H9 (cell line): Measurements from ENCODE around the gene PFN4. TPM values are rescaled to one million over a fixed set of nuclear protein-coding genes. Genes with fewer than 3 reads are reported as not detected.

ENCODE experiments used
- DNase-seq: peaks from one replicate; pipeline ENCODE4 v3.0.0-alpha.2; 2017
- H2AFZ ChIP-seq: one replicate; pipeline ENCODE4 v1.6.1; 2013; ENCODE audit warnings: mild to moderate bottlenecking, low read length, control low read depth, moderate library complexity
- H2AK5ac ChIP-seq: 2 replicates; pipeline ENCODE4 v1.6.1; 2013; ENCODE audit warnings: low read length, control low read depth, mixed read lengths; ENCODE audit not compliant: insufficient read length
- H2BK120ac ChIP-seq: one replicate; pipeline ENCODE4 v1.6.1; 2013; ENCODE audit warnings: low read depth, mild to moderate bottlenecking, low read length, control low read depth, inconsistent platforms; ENCODE audit not compliant: poor library complexity, severe bottlenecking
- H2BK12ac ChIP-seq: 2 replicates; pipeline ENCODE4 v1.6.1; 2013; ENCODE audit warnings: low read length, control low read depth, mixed read lengths, low read depth; ENCODE audit not compliant: insufficient read length
- H2BK15ac ChIP-seq: 2 replicates; pipeline ENCODE4 v1.6.1; 2013; ENCODE audit warnings: low read depth, low read length, control low read depth
- H2BK20ac ChIP-seq: one replicate; pipeline ENCODE4 v1.6.1; 2013; ENCODE audit warnings: low read depth, mild to moderate bottlenecking, low read length, control low read depth, inconsistent platforms; ENCODE audit not compliant: poor library complexity, severe bottlenecking
- H2BK5ac ChIP-seq: 2 replicates; pipeline ENCODE4 v1.6.1; 2013; ENCODE audit warnings: low read length, control low read depth, mixed read lengths; ENCODE audit not compliant: insufficient read length
- H3K14ac ChIP-seq: 2 replicates; pipeline ENCODE4 v1.6.1; 2013; ENCODE audit warnings: low read length, control low read depth; ENCODE audit not compliant: insufficient read depth
- H3K18ac ChIP-seq: 2 replicates; pipeline ENCODE4 v1.6.1; 2013; ENCODE audit warnings: low read depth, mild to moderate bottlenecking, mixed read lengths, low read length, control low read depth; ENCODE audit not compliant: insufficient read length
- H3K23ac ChIP-seq: 2 replicates; pipeline ENCODE4 v1.6.1; 2013; ENCODE audit warnings: low read length, control low read depth, mixed read lengths, low read depth; ENCODE audit not compliant: insufficient read length
- H3K23me2 ChIP-seq: 2 replicates; pipeline ENCODE4 v1.6.1; 2013; ENCODE audit warnings: low read depth, mild to moderate bottlenecking, mixed read lengths, low read length, control low read depth; ENCODE audit not compliant: insufficient read length, poor library complexity, severe bottlenecking
- H3K27ac ChIP-seq: 2 replicates; pipeline ENCODE4 v1.5.1; 2013; ENCODE audit warnings: low read length, control low read depth, mixed read lengths, low read depth; ENCODE audit not compliant: insufficient read length
- H3K27me3 ChIP-seq: 2 replicates; pipeline ENCODE4 v1.6.1; 2013; ENCODE audit warnings: low read length, control low read depth, inconsistent platforms; ENCODE audit not compliant: insufficient read depth
- H3K4ac ChIP-seq: 2 replicates; pipeline ENCODE4 v1.6.1; 2013; ENCODE audit warnings: low read depth, mild to moderate bottlenecking, control low read depth, inconsistent platforms, low read length, moderate library complexity
- H3K4me1 ChIP-seq: 2 replicates; pipeline ENCODE4 v1.6.1; 2013; ENCODE audit warnings: low read length, control low read depth, inconsistent platforms; ENCODE audit not compliant: insufficient read depth
- H3K4me2 ChIP-seq: 2 replicates; pipeline ENCODE4 v1.6.1; 2013; ENCODE audit warnings: low read length, control low read depth, mixed read lengths; ENCODE audit not compliant: insufficient read length, insufficient read depth
- H3K56ac ChIP-seq: 2 replicates; pipeline ENCODE4 v1.6.1; 2013; ENCODE audit warnings: low read depth, mild to moderate bottlenecking, mixed read lengths, low read length, control low read depth; ENCODE audit not compliant: insufficient read length
- H3K79me1 ChIP-seq: 2 replicates; pipeline ENCODE4 v1.6.1; 2013; ENCODE audit warnings: low read depth, mild to moderate bottlenecking, moderate library complexity, low read length, control low read depth, inconsistent platforms; ENCODE audit not compliant: insufficient read depth, poor library complexity, severe bottlenecking
- H3K79me2 ChIP-seq: 2 replicates; pipeline ENCODE4 v1.6.1; 2013; ENCODE audit warnings: low read length, control low read depth, inconsistent platforms; ENCODE audit not compliant: insufficient read depth
- H3K9ac ChIP-seq: 2 replicates; pipeline ENCODE4 v1.6.1; 2013; ENCODE audit warnings: low read length, control low read depth, mixed read lengths; ENCODE audit not compliant: insufficient read length; ENCODE audit errors: extremely low read depth
- H3K9me3 ChIP-seq: one replicate; pipeline ENCODE4 v1.6.1; 2013; ENCODE audit warnings: low read depth, low read length, inconsistent platforms; ENCODE audit not compliant: control insufficient read depth
- H3T11ph ChIP-seq: one replicate; pipeline ENCODE4 v1.6.1; 2013; ENCODE audit warnings: mild to moderate bottlenecking, low read length, control low read depth, inconsistent platforms
- H4K20me1 ChIP-seq: one replicate; pipeline ENCODE4 v1.6.1; 2013; ENCODE audit not compliant: control insufficient read depth, insufficient read length, insufficient read depth
- H4K5ac ChIP-seq: 2 replicates; pipeline ENCODE4 v1.6.1; 2013; ENCODE audit warnings: low read depth, mild to moderate bottlenecking, mixed read lengths, low read length, control low read depth; ENCODE audit not compliant: insufficient read length
- H4K8ac ChIP-seq: replicated peaks from 2 replicates; pipeline ENCODE4 v1.6.1; 2013; ENCODE audit warnings: low read length, control low read depth, mixed read lengths, low read depth; ENCODE audit not compliant: insufficient read length
- H4K91ac ChIP-seq: 2 replicates; pipeline ENCODE4 v1.6.1; 2013; ENCODE audit warnings: low read depth, mild to moderate bottlenecking, moderate library complexity, mixed read lengths, low read length, control low read depth; ENCODE audit not compliant: insufficient read length
- H3K27ac Mint-ChIP-seq, 3 experiments: 2 replicates in 2 of 3; 3 replicates in 1 of 3; pipeline ENCODE4 v1.8.0; 2020 to 2021; ENCODE audit warnings: mixed read lengths in 3 of 3, mild to moderate bottlenecking in 1 of 3, moderate library complexity in 1 of 3
- H3K27me3 Mint-ChIP-seq: 2 replicates; pipeline ENCODE4 v1.8.0; 2021; ENCODE audit warnings: low read depth, mild to moderate bottlenecking, moderate library complexity, mixed read lengths
- H3K36me3 Mint-ChIP-seq, 3 experiments: 2 replicates in 2 of 3; 3 replicates in 1 of 3; pipeline ENCODE4 v1.8.0; 2020 to 2021; ENCODE audit warnings: low read depth in 3 of 3, mixed read lengths in 3 of 3; ENCODE audit not compliant: insufficient read depth in 1 of 3
- H3K4me1 Mint-ChIP-seq, 2 experiments: 2 replicates each; pipeline ENCODE4 v1.8.0; 2020; ENCODE audit warnings: mixed read lengths in 2 of 2
- H3K4me3 Mint-ChIP-seq, 2 experiments: 2 replicates in 1 of 2; 3 replicates in 1 of 2; pipeline ENCODE4 v1.8.0; 2020 to 2021; ENCODE audit warnings: mild to moderate bottlenecking in 2 of 2, mixed read lengths in 2 of 2, moderate library complexity in 1 of 2
- H3K9me3 Mint-ChIP-seq, 2 experiments: 2 replicates in 1 of 2; 3 replicates in 1 of 2; pipeline ENCODE4 v1.8.0; 2020; ENCODE audit warnings: mild to moderate bottlenecking in 2 of 2, mixed read lengths in 2 of 2, moderate library complexity in 1 of 2
- WGBS: extraction: QIAGEN DNeasy Blood & Tissue Kit; methylation state at CpG from one replicate; pipeline ENCODE4 v1.1.7; 2013; ENCODE audit warnings: missing lambda C conversion rate, low lambda C conversion rate, mixed read lengths; ENCODE audit not compliant: insufficient read length; ENCODE audit errors: extremely low coverage; 5-methylcytosine and 5-hydroxymethylcytosine counted together
- total RNA-seq: library from RNA; stranded (reverse); gene quantifications from 2 replicates; pipeline ENCODE4 v1.2.1, GENCODE V29; 2021
- TF ChIP-seq, protein P1 (sequence below): fragments of 200-600 bp; sonication (generic); conservative IDR thresholded peaks from 3 replicates; pipeline ENCODE4 v1.8.0; 2021; ENCODE audit warnings: antibody characterized with exemption, mild to moderate bottlenecking

Gene PFN4
- total RNA-seq, 1 experiment from 2014 or later, result not detected

DNA sequence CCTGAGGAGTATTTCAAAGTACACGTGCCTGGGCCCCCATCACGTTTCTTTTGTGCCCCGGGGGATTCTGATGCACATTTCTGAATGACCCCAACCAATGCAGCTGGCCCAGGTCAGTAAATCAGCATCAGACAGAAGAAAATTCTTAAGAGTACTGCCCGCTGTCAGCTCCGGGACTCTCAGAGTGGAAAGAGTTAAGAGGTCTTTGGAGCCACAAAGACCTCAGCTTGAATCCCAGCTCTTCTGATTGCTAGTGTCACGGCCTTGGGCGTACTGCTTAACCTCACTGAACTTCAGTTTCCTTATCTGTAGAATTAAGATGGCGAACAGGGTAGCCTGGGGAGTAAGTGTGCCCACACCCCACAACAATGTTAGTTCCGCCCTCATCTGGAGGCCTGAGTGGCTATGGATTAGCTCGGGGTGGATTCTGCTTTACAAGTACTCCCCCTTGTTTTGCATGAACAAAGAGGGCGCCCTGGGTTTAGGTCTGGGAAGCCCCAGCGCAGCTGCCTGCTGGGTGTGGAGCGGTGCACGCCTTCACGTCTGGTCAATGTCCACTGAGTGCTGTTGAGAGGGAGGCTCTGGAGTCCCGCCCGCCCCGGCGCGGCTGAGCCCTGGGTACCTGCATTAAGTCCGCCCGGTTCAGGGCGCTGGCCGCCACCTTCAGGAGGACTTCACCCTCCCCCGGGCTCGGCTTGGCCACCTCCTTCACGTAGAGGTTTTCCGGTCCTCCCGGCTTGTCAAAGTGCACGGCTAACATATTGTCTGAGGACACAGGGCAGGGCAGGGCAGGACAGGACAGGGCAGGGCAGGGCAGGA, 39.4 kb downstream of the PFN4 start:
- peak overlapping the region; percentile 90 for H3K14ac ChIP-seq
- peak overlapping the region; percentile 96 for H3K4me2 ChIP-seq

More for the DNA sequence above, 39.4 kb downstream of the PFN4 start:
- Histone ChIP-seq H2BK12ac (no peak overlapping the region), H4K8ac (no peak overlapping the region), H3K18ac (peak overlapping the region; percentile 91), H2BK20ac (no peak overlapping the region), H4K5ac (no peak overlapping the region), H4K91ac (no peak overlapping the region), H2BK15ac (no peak overlapping the region), H2BK5ac (no peak overlapping the region), H3K23me2 (peaks cover 15% of the 10 kb centered on the region), H3T11ph (no peak overlapping the region), H3K79me1 (no peaks in the 10 kb centered on the region), H3K79me2 (no peaks in the 10 kb centered on the region), H3K9me3 (no peaks in the 10 kb centered on the region), H4K20me1 (peaks cover 2% of the 10 kb centered on the region), H3K4ac (no peak overlapping the region), H3K27me3 (no peaks in the 10 kb centered on the region), H3K56ac (no peak overlapping the region), H3K27ac (peak overlapping the region; percentile 87), H2AFZ (no peak overlapping the region), H2BK120ac (no peak overlapping the region), H3K4me1 (peaks cover 2% of the 10 kb centered on the region; the same call in 1 of the 2 replicates), H3K9ac (peak overlapping the region; percentile 73), H3K23ac (no peak overlapping the region), H2AK5ac (no peak overlapping the region)
- no CpG with 5 or more reads among the region's 30 CpGs for WGBS
- H3K9me3 Mint-ChIP-seq, result no peaks in the 10 kb centered on the region
- peak overlapping the region; percentile 85 to 93 for H3K4me3 Mint-ChIP-seq
- DNase-seq, result peak; percentile 89
- H3K27me3 Mint-ChIP-seq, result no peaks in the 10 kb centered on the region
- H3K36me3 Mint-ChIP-seq, result peaks cover 12 to 39% (median 38%) of the 10 kb centered on the region in 3 experiments
- peak overlapping the region; percentile 97 to 99 (median 99) for H3K27ac Mint-ChIP-seq
- TF ChIP-seq, protein P1, sequence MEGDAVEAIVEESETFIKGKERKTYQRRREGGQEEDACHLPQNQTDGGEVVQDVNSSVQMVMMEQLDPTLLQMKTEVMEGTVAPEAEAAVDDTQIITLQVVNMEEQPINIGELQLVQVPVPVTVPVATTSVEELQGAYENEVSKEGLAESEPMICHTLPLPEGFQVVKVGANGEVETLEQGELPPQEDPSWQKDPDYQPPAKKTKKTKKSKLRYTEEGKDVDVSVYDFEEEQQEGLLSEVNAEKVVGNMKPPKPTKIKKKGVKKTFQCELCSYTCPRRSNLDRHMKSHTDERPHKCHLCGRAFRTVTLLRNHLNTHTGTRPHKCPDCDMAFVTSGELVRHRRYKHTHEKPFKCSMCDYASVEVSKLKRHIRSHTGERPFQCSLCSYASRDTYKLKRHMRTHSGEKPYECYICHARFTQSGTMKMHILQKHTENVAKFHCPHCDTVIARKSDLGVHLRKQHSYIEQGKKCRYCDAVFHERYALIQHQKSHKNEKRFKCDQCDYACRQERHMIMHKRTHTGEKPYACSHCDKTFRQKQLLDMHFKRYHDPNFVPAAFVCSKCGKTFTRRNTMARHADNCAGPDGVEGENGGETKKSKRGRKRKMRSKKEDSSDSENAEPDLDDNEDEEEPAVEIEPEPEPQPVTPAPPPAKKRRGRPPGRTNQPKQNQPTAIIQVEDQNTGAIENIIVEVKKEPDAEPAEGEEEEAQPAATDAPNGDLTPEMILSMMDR, result no peak
- peaks cover 14 to 19% of the 10 kb centered on the region in 2 experiments for H3K4me1 Mint-ChIP-seq
